GM12801 (cell line): ENCODE data around the gene RBFOX2.

Source experiments
- CTCF ChIP-seq: IDR thresholded peaks from one replicate; pipeline ENCODE4 v1.5.1; 2011; ENCODE audit warnings: control low read depth; ENCODE audit not compliant: insufficient read length; ENCODE audit errors: extremely low read depth

Gene RBFOX2

GRCh38 chr22:35721960-35722359 lies 306.7 kb downstream of the RBFOX2 start:
- no peak for TF ChIP-seq CTCF

GRCh38 chr22:35719212-35719875 lies 309.3 kb downstream of the RBFOX2 start:
- no peak for TF ChIP-seq CTCF

- TF ChIP-seq CTCF = no peak
Measured at GRCh38 chr22:35717572-35717971, 311.1 kb downstream of the RBFOX2 start, which contains the start of gene APOL5. TSS of gene APOL5 (plus strand) at chr22:35717872. CDS start at chr22:35717872, 0 bp downstream.

- TF ChIP-seq CTCF = no peak
Measured at GRCh38 chr22:35712672-35713071, 316.0 kb downstream of the RBFOX2 start.

- TF ChIP-seq CTCF = no peak
Measured at GRCh38 chr22:35711336-35711735, 317.3 kb downstream of the RBFOX2 start.

GRCh38 chr22:35708917-35709316 lies 319.7 kb downstream of the RBFOX2 start:
- no peak for TF ChIP-seq CTCF

- TF ChIP-seq CTCF = no peak
Measured at GRCh38 chr22:35708453-35708852, 320.2 kb downstream of the RBFOX2 start.
